ENCODE results near the gene WNT8B.

The WNT8B gene

GRCh38 chr10:100496567-100496966 is 33.8 kb downstream of the WNT8B start:
- peaks cover 55% of the 10 kb centered on the region for H3K4me1 Mint-ChIP-seq (ENCODE audit: low read depth)
- H3K27me3 Mint-ChIP-seq (ENCODE audit: low read depth) = no peaks in the 10 kb centered on the region
- peak overlapping the region; percentile 15 for H3K27ac Mint-ChIP-seq
- no peak for DNase-seq (ENCODE audit: low spot score)
- no peak overlapping the region for H3K4me3 Mint-ChIP-seq
- peaks cover 87% of the 10 kb centered on the region for H3K36me3 Mint-ChIP-seq (ENCODE audit: low read depth)
- no peaks in the 10 kb centered on the region for H3K9me3 Mint-ChIP-seq

DNA sequence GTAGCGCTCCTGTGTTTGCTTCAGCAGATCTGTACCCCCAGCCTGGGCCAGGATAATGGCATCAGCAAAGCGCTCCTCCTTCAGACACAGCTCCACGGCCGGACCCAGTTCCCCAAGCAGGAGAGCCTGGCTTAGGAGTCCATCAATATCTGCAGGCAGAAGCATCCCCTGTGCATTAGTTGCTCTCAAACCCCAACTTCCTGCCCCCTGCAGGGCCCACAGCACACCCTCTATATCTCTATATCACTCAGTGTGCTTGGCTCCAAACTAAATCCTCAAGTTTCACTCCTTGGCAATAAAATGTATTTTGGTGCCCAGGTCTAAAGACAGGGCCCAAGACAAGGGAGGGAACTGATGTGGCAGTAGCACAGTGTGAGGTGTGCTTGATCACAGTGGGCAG is 35.2 kb downstream of the WNT8B start:
- Mint-ChIP-seq H3K4me3 (peak overlapping the region; percentile 66), H3K9me3 (no peaks in the 10 kb centered on the region), H3K27ac (peak overlapping the region; percentile 67), H3K36me3 (ENCODE audit: low read depth) (peaks cover 92% of the 10 kb centered on the region), H3K27me3 (ENCODE audit: low read depth) (no peaks in the 10 kb centered on the region), H3K4me1 (ENCODE audit: low read depth) (peaks cover 67% of the 10 kb centered on the region)
- no peak for DNase-seq (ENCODE audit: low spot score)

DNA sequence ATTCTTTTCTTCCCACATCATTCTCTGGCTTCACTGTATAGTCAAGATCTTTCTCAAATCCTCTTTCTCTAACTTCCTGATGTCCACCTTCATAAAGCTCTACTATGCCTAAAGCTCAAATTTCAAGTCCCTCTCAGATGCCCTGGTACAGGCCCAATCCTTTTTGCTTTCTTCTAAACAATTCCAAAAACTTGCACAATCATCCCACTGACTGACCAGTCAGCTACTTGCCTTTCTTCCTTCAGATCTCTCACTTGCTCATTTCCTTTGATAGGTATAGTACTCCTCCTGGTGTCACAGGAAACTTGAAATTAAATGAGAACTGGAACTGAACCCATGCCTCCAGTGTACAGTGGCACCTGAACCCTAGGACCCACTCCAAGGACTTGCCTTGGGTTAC is 38.6 kb downstream of the WNT8B start:
- Mint-ChIP-seq H3K27me3 (ENCODE audit: low read depth) (no peaks in the 10 kb centered on the region), H3K36me3 (ENCODE audit: low read depth) (peaks cover 89% of the 10 kb centered on the region), H3K4me1 (ENCODE audit: low read depth) (peaks cover 72% of the 10 kb centered on the region), H3K4me3 (no peak overlapping the region), H3K27ac (peak overlapping the region; percentile 11), H3K9me3 (no peaks in the 10 kb centered on the region)
- no peak for DNase-seq (ENCODE audit: low spot score)

GRCh38 chr10:100502926-100503494 is 40.2 kb downstream of the WNT8B start:
- Mint-ChIP-seq H3K36me3 (ENCODE audit: low read depth) (peaks cover 86% of the 10 kb centered on the region), H3K9me3 (no peaks in the 10 kb centered on the region), H3K27ac (peak overlapping the region; percentile 64), H3K4me3 (peak overlapping the region; percentile 49), H3K27me3 (ENCODE audit: low read depth) (no peaks in the 10 kb centered on the region), H3K4me1 (ENCODE audit: low read depth) (peaks cover 75% of the 10 kb centered on the region)
- DNase-seq (ENCODE audit: low spot score) = no peak

DNA sequence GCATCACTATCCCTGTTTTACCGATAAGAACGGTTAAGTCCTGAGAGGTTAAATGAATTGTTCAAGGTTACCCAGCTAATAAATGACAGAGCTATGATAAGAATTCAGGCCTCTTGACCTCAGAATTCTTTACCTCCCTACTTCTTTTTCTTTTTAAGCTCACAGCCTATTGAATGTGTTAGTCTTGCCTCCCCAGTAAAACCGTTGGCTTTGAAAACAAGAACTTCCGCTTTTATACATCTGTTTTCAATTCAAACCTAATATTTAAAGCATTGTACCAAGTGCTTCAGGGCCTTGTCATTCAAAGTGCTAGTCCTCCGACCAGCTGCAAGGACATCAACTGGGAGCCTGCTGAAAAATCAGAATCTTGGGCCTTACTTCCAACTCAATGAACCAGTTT is 41.3 kb downstream of the WNT8B start:
- Mint-ChIP-seq H3K27ac (no peak overlapping the region), H3K9me3 (no peaks in the 10 kb centered on the region), H3K4me1 (ENCODE audit: low read depth) (peaks cover 73% of the 10 kb centered on the region), H3K27me3 (ENCODE audit: low read depth) (no peaks in the 10 kb centered on the region), H3K4me3 (no peak overlapping the region), H3K36me3 (ENCODE audit: low read depth) (peaks cover 79% of the 10 kb centered on the region)
- DNase-seq (ENCODE audit: low spot score) = no peak

- H3K9me3 Mint-ChIP-seq = no peaks in the 10 kb centered on the region
- H3K36me3 Mint-ChIP-seq (ENCODE audit: low read depth) = peaks cover 69% of the 10 kb centered on the region
- no peaks in the 10 kb centered on the region for H3K27me3 Mint-ChIP-seq (ENCODE audit: low read depth)
- H3K4me3 Mint-ChIP-seq = peak overlapping the region; percentile 85
- peaks cover 72% of the 10 kb centered on the region for H3K4me1 Mint-ChIP-seq (ENCODE audit: low read depth)
- peak overlapping the region; percentile 34 for H3K27ac Mint-ChIP-seq
- no peak for DNase-seq (ENCODE audit: low spot score)
These were observed 42.4 kb downstream of the WNT8B start for GRCh38 chr10:100505164-100505563.

GRCh38 chr10:100506596-100507356 is 44.0 kb downstream of the WNT8B start:
- peak overlapping the region; percentile 85 for H3K4me3 Mint-ChIP-seq
- peaks cover 79% of the 10 kb centered on the region for H3K4me1 Mint-ChIP-seq (ENCODE audit: low read depth)
- H3K27ac Mint-ChIP-seq = peak overlapping the region; percentile 93
- H3K9me3 Mint-ChIP-seq = no peaks in the 10 kb centered on the region
- peaks cover 57% of the 10 kb centered on the region for H3K36me3 Mint-ChIP-seq (ENCODE audit: low read depth)
- no peaks in the 10 kb centered on the region for H3K27me3 Mint-ChIP-seq (ENCODE audit: low read depth)
- peak; percentile 52 for DNase-seq (ENCODE audit: low spot score)

GRCh38 chr10:100507357-100507732 is 44.5 kb downstream of the WNT8B start:
- no peak for DNase-seq (ENCODE audit: low spot score)
- H3K4me3 Mint-ChIP-seq = peak overlapping the region; percentile 85
- peak overlapping the region; percentile 93 for H3K27ac Mint-ChIP-seq

DNA sequence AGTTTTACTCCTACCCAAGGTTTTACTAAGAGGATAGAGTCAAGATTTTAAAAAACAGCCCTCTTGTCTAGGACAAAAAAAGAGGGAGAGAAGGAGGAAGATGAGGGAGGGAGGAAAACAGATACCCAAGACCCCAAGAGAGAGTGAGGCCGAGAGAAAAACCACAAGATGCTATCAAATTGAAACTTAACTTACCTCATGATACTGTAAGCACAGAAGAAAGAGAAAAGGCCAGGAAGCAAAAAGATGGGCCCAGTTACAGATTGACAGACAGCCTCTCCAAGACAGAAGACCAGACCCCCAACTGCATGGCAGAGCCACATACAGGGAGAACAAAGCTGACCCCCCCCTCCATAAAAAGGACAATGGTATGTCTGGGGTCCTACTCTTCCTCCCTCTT is 45.5 kb downstream of the WNT8B start:
- Mint-ChIP-seq H3K27ac (peak overlapping the region; percentile 93), H3K4me1 (ENCODE audit: low read depth) (peaks cover 83% of the 10 kb centered on the region), H3K27me3 (ENCODE audit: low read depth) (no peaks in the 10 kb centered on the region), H3K36me3 (ENCODE audit: low read depth) (peaks cover 55% of the 10 kb centered on the region), H3K4me3 (peak overlapping the region; percentile 85), H3K9me3 (no peaks in the 10 kb centered on the region)
- no peak for DNase-seq (ENCODE audit: low spot score)

More at GRCh38 chr10:100507357-100507732, 44.5 kb downstream of the WNT8B start:
- no peaks in the 10 kb centered on the region for H3K27me3 Mint-ChIP-seq (ENCODE audit: low read depth)
- H3K36me3 Mint-ChIP-seq (ENCODE audit: low read depth) = peaks cover 55% of the 10 kb centered on the region
- no peaks in the 10 kb centered on the region for H3K9me3 Mint-ChIP-seq
- H3K4me1 Mint-ChIP-seq (ENCODE audit: low read depth) = peaks cover 83% of the 10 kb centered on the region

GRCh38 chr10:100508691-100509150 is 45.9 kb downstream of the WNT8B start:
- peak; percentile 62 for DNase-seq (ENCODE audit: low spot score)
- H3K27me3 Mint-ChIP-seq (ENCODE audit: low read depth) = no peaks in the 10 kb centered on the region
- H3K4me1 Mint-ChIP-seq (ENCODE audit: low read depth) = peaks cover 83% of the 10 kb centered on the region
- H3K4me3 Mint-ChIP-seq = peak overlapping the region; percentile 85
- H3K9me3 Mint-ChIP-seq = no peaks in the 10 kb centered on the region
- peaks cover 55% of the 10 kb centered on the region for H3K36me3 Mint-ChIP-seq (ENCODE audit: low read depth)
- peak overlapping the region; percentile 93 for H3K27ac Mint-ChIP-seq

DNA sequence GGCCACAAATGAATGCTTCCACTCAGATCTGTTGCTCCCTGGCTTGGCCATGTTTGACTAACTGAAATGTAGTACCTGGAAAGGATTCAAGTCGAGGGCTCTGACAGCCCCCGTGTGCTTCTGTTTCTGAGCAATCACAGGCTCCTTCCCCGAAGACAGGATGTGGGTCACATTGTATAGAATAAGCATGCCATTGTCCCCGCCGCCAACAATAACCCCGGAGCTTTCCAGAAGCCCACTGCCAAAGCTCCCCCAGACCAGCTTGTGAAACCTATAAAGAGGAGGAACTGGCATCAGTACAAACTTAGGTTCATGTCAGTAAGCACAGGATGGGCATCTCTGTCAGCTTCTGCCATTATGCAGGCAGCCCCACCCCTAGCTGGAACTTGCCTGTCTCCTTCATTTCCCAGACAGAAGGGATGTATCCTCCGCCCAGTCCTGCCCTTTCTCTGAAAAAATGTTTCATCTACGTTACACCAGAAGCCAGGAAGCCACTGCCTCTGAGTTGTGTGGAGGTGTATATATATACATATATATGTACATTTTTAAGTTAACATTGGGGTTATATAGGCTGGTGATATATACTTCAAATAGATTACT is 46.5 kb downstream of the WNT8B start:
- Mint-ChIP-seq H3K4me3 (peak overlapping the region; percentile 85), H3K27me3 (ENCODE audit: low read depth) (no peaks in the 10 kb centered on the region), H3K4me1 (ENCODE audit: low read depth) (peaks cover 82% of the 10 kb centered on the region), H3K27ac (peak overlapping the region; percentile 93), H3K9me3 (no peaks in the 10 kb centered on the region), H3K36me3 (ENCODE audit: low read depth) (peaks cover 53% of the 10 kb centered on the region)
- peak; percentile 66 for DNase-seq (ENCODE audit: low spot score)

- DNase-seq (ENCODE audit: low spot score) = peak; percentile 77
- Mint-ChIP-seq H3K27ac (peak overlapping the region; percentile 93), H3K4me3 (peak overlapping the region; percentile 85), H3K4me1 (ENCODE audit: low read depth) (peaks cover 73% of the 10 kb centered on the region), H3K27me3 (ENCODE audit: low read depth) (no peaks in the 10 kb centered on the region), H3K9me3 (no peaks in the 10 kb centered on the region), H3K36me3 (ENCODE audit: low read depth) (peaks cover 48% of the 10 kb centered on the region)
These were observed 47.9 kb downstream of the WNT8B start for GRCh38 chr10:100510533-100511308.

DNA sequence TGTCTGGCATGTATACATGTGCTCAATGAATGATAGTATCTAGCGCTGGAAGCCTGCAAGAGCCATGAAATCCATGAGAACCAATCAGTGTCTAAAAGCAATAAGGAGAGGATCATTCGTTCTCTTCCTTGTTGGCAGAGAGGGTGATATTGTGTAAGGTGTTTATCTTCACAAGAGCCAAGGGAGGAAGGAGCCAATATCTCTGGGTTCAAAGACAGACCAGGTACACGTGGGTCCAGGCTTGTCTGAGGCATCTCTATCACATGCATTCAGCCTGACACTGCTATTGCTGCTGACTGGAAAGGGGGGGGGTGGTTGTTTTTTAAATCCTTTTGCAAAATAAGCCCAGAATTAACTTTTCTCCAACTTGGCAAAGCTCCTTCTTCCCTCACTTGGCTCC is 52.8 kb downstream of the WNT8B start:
- peaks cover 60% of the 10 kb centered on the region for H3K4me1 Mint-ChIP-seq (ENCODE audit: low read depth)
- peaks cover 45% of the 10 kb centered on the region for H3K36me3 Mint-ChIP-seq (ENCODE audit: low read depth)
- H3K27ac Mint-ChIP-seq = no peak overlapping the region

More for the DNA sequence above, 52.8 kb downstream of the WNT8B start:
- Mint-ChIP-seq H3K9me3 (no peaks in the 10 kb centered on the region), H3K27me3 (ENCODE audit: low read depth) (no peaks in the 10 kb centered on the region), H3K4me3 (no peak overlapping the region)
- DNase-seq (ENCODE audit: low spot score) = no peak
